DMS53 treated with DMSO at 0.1 percent for 48 hours (cell line): ENCODE data around the gene LTBP2.

Experiments
- DNase-seq: peaks from one replicate; lab custom pipeline; 2025; ENCODE audit not compliant: unreplicated experiment; lab: John Stamatoyannopoulos, UW

Gene LTBP2

GRCh38 chr14:74613211-74613914, 1.3 kb upstream of the LTBP2 start:
- DNase-seq: no peak

DNA sequence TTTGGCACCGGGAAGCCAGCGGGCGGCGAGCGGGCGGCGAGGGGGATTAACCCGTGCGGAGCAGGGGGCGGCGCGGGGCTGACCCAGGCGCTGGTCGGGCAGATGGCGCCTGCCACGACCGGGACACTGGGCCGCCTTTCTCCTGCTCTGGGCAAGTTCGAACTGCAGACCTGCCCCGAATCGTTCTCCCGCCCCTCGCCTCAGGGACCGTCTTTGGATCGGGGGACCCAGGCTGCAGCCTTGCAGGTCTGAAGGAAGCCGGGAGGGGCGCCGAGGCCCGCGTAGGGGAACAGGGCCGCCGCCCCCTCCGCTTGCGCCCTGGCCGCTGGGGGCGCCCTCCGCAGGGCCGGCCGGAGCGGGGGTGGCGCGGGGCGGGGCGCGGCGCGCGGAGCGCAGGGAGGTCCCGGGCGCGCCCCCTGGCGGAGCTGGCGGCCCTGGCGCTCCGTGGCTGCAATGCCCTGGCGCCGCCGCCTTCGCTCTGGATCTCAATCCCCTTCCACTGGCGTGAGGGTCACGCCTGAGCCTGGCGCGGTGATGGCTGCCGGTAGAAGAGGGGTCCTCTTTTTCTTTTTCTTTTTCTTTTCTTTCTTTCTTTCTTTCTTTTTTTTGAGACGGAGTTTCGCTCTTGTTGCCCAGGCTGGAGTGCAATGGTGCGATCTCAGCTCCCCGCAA, 449 bp upstream of the LTBP2 start:
- DNase-seq: peak; percentile 30

GRCh38 chr14:74610866-74611649, 979 bp downstream of the LTBP2 start:
- DNase-seq: no peak

- DNase-seq: no peak
Measured at GRCh38 chr14:74610199-74610865, 1.7 kb downstream of the LTBP2 start.

DNA sequence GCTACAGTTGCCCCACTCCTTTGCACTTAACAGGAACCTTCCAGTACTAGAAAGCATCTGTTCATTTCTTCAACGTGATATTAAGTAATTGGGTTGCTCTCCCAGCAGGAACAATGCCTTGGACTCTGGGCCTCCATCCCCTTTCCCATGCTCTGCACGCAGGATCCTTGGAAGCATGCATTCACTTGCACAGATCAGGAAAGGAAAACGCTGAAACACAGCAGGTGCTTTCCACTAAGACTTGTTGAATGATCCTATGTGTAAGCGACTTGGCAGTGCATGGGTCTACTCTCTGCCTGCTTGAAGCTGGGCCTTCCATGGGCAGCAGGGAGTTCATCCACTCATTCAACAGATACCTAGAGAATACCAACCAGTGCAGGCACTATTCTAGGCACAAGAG, 2.3 kb downstream of the LTBP2 start:
- no peak for DNase-seq

DNA sequence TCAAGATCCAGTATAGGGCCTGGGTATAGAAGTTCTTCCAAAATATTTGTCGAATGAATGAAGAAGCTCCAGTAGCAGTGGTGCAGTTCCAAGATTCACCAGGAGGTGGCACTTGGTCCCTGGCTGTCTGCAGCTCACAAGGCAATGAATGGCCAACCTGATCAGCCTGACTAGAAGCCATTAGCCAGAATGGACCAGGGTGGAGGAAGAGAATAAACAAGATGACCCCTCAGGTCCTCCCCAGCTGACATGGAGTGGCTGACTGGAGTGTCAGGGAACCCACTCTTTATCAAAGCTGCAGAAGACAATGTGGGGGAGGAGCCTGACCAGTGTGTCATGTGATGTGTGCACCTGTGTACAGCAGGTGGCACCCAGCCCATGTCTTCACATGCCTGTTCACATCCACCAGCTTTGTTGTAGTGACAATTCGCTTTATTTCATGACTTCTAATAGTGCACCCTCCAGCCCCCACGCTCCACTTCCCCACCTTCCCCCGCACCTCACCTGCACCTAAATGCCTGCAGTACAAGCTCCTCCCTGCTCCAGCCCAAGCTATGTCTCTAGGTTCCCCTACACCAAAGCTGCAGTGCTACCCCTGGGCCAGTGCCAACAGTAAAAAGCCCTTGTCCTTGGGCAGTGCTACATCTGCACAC, 3.0 kb downstream of the LTBP2 start:
- peak; percentile 75 for DNase-seq

DNA sequence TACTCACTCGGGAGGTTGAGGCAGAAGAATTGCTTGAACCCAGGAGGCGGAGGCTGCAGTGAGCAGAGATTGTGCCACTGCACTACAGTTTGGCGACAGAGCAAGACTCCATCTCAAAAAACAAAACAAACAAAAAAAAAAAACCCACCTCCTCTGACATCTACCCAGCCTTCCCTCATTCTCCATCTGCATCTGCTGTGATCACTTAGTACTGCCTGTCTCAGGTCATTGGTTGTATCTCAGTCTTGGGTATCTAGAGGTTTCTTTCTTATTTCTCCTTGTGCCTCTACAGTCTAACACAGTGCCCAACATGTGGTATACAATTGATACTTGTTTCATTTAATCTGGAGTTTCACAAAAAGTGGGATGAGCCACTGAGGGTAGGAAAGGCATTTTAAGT, 5.3 kb downstream of the LTBP2 start:
- DNase-seq: no peak

- no peak for DNase-seq
Measured at GRCh38 chr14:74605531-74606223, 6.4 kb downstream of the LTBP2 start.

DNA sequence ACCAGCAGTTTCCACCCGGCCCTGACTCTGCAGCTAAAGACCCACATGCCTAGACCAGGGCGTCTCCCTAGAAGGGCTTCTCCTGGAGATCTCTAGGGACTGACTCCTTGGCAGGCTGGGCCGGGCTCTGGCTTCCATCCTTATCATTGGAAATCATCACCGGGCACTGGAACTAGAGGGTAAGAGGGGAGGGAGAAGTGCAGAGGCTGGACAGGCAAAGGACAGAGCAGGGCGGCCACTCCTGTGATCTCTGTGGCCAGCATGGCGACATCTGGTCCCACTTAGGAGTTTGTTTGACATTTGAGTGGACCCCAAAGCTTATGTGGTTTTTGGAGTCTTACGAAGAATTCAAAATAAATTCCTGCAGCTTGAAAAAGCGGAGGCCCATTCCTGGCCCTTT, 7.1 kb downstream of the LTBP2 start:
- no peak for DNase-seq

GRCh38 chr14:74604157-74604556, 7.9 kb downstream of the LTBP2 start:
- DNase-seq: no peak

- DNase-seq: no peak
Measured at GRCh38 chr14:74601982-74602381, 10.1 kb downstream of the LTBP2 start.

DNA sequence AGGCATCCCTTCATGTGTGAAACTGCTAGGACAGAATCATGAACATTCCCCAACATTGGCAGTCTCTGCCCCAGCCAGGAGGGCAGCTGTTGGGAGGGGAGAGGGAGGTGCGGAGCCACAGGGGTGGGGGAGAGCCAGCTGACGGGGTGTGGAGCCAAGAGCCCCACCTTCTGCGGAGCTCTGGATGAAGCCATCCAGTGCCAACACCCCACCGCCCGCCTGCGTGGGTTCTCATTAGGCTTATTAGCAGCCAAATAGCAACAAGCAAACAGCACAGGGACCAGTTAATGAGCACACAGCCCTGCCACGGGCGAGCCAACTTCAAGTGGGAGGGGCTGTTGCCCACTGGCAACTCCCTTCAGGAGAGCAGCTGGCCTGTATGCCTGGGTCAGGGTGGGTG, 12.1 kb downstream of the LTBP2 start:
- DNase-seq: no peak

DNA sequence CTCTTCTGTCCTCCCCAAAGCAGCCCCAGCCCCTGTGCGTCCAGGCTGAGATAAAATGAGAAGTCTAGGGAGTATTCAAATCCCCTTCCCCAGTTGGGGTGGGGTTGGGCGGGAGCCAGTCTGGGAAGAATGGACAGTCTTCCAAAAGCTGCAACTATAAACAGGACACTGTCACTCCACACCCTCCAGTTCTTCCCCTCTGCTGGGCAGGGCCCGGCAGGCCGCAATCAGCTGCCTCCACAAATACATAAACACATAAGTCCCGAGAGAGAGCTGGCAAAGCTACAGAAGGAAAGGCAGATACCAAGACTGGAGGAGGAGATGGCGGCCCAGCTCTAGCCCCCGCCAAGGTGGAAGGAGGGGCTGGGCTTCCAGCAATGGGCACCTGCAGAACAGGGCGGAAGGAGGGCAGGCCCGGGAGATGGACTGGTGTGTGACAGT, 12.7 kb downstream of the LTBP2 start:
- DNase-seq: no peak

DNA sequence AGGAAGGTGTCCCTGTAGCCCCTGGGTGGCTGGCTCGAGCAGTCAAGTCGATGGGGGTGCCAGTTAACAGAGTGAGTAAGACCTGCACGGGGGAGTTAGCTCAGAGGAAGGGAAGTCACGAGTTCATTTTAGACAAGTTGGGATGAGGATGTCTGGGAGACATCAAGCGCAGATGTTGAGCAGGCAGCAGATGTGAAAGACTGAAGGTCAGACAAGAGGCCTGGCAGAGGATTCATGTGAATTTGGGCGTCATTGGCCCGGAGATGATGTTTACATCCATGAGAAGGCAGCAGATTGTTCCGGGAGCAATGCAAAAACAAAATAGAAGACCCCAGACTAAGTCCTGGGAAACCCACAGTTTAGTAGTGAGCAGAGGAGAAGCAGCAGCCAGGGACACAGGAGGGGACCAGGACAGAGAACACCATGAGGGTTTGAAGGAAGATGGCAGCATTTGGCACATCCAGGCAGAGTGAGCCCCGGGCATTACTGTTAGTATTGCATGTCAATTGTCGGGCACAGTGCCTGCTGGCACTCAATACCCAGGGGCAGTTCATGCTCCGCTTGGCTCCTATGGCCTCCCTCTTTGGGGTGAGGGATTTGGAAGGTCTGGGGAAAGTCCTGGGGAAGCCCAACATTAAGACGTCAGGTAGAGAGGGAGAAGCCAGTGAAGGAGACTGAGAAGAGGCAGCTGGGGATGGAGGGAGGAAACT, 15.1 kb downstream of the LTBP2 start:
- no peak for DNase-seq

DNA sequence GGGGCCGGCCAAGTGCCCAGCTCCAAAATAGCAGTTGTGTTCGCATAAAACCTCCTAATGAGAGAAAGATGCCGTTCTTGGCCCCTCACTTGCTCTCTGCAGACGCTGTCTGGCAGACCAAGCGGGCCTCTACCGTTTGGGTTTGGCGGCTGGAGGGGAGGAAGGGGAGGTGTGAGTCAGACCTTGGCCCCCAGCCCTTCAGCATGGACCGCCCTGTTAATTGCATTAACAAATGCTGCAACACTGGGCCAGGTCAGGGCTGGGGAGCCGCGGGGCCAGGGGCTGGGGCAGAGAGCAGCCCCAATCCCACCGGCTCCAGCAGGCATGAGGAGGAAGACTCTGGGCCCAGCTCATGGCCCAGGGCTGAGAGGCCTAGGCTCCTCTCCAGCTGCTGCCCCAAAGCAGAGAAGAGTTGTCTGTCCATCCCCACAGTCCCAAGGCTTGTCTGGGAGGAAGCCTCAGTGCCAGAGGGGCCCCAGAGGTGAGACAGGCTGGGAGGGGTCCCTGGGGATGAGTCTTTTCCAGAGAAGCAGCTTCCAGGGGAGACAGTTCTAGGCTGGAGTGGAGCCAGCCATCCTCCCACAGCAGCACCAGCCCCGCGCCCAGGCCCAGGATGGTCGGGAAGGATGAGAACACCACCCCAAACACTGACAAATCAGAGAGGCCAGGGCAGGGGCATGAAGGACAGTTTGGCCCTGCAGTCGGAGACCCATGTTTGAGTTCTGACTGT, 16.9 kb downstream of the LTBP2 start:
- no peak for DNase-seq

DNA sequence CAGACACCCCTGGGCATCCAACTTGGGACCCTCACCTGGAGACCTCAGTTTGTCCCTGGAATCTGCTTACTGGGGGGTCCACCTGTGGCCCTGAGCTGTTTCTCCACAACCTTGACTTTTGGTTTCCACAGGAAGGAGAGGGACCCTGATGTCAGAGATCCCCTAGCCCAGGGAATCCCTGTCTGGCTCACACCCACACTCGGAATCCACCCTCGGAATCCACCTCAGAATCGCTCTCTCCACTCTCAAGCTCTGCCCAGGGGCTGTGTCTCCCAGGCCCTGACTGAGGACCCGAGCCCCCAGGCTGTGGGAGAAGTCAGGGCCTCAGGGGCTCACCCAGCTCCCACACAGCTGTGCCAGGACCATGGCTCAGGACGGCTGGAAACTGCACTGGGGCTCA, 17.4 kb downstream of the LTBP2 start:
- no peak for DNase-seq

DNA sequence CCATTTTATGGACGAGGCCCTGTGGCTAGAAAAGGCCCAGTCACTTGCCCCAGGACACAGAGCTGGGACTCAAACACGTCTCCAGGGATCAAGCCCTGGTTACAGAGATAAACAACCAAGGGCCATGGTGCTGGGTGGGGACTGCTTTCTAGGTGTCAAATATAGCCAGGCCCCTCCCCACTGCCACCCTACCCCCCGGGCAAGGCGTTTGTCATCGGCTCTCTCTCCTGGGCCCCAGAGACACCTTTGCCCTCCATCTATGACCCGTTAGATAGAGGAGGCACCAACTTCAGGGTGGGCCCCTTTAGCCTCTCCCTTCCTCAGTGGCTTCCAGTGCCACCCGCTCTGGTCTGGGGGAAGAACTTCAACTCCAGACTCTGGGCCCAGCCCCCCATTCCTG, 18.0 kb downstream of the LTBP2 start:
- DNase-seq: no peak

GRCh38 chr14:74593241-74593953, 18.6 kb downstream of the LTBP2 start:
- DNase-seq: no peak
